HG03442 (cell line): ENCODE measurements around the gene IGSF9.
A peak's percentile ranks its signal among the peaks of the same experiment; 100 is the strongest.

ENCODE experiments used
- ATAC-seq: cut with Tn5 transposase; IDR thresholded peaks from one replicate; pipeline ENCODE4 v1.9.1; 2021; ENCODE audit warnings: mild to moderate bottlenecking, moderate library complexity; ENCODE audit not compliant: unreplicated experiment

IGSF9 gene

GRCh38 chr1:159947942-159948341 is 2.5 kb upstream of the IGSF9 start:
- ATAC-seq: no peak

DNA sequence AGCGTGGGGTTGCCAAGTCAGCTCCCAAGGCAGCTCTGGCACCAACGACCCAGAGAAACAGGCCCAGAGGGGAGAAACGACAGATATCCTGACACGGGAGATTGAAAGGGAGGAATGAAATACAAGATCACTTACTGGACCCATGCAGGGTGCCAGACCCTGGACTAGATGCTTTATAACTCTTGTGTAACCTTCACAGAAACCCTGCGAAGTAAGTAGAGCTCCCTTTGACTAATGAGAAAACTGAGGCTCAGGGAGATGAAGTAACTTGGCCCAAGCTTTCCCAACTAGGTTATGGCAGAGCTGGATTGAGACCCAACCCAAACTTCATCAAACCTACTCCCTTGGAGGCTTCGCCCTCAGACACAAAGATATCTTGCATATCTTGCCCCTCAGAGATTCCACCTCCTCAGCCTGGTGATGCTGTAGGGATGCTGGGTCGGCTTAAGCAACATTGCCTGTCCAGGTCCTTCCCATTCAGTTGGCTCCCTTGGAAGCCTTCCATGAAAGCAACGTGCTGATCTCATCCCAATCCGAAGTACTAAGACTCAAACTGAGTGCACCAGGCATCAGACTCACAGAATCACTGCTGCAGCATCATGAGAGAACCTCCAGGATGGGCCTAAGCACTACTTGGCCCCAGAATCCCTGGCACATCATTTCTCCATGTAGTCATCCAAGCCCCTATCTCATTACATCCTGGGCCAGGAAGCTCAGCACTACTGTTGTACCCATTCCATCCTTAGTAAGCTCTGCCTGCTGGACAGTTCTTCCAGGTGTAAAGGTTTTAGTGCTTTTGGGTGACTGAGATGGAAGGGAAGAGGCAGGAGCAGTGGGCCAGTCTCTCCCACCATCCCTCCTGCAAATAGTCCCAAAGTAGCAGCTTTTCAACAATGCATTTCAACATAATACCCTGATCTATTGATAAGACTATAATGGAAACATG is 1.1 kb upstream of the IGSF9 start:
- ATAC-seq: no peak

- no peak for ATAC-seq
Observed at GRCh38 chr1:159944623-159945455, 574 bp downstream of the IGSF9 start.

DNA sequence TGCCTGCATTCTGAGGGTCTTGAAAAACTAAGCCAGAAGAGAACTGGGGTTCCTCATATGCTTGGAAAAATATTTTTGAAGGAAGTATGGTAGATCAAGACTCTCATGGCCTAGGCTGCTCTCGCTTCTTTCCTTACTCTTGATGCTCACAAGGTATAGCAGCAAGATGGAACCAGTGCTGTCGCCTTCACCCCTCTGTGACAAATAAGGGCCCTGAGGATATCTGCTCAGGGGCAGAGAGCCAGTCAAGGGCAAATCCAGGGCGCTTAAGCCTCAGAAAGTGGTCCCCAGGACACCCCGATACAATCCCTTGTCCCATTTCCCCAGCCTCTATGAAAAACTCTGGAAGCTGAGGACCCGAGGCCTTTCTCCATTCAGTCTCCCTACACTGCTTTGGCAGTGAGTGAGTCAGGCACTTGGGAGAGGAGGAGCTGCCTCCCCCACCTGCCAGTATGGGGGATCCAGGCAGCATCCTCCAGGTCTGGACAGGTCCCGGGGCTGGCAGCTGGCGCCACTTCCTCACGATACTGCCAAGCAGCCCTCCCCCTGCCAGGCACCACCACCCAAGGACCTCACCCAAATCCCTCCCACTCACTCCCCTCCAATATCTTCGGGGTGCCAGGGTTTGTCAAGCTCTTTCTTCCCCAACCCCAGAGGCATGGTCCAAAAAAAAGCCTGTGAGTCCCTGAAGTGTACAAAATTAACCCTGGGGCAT is 1.3 kb downstream of the IGSF9 start:
- ATAC-seq: no peak

DNA sequence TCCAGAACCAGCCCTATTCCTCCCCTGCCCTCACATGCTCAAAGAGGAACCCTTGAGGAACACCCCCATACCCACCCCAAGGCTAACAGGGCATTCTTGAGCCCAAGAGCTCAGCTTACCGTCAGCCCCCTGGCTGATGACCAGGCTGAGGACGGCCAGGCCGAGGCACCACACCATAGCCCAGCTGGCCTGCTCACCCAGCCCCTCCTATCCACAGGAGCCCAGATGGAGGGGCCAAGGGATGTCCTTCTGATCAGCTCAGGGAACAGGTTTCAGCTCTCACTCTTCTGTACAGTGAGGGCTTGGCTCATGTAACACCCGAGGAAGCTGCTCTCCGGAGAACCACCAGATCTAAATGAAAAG is 2.2 kb downstream of the IGSF9 start:
- ATAC-seq: no peak

DNA sequence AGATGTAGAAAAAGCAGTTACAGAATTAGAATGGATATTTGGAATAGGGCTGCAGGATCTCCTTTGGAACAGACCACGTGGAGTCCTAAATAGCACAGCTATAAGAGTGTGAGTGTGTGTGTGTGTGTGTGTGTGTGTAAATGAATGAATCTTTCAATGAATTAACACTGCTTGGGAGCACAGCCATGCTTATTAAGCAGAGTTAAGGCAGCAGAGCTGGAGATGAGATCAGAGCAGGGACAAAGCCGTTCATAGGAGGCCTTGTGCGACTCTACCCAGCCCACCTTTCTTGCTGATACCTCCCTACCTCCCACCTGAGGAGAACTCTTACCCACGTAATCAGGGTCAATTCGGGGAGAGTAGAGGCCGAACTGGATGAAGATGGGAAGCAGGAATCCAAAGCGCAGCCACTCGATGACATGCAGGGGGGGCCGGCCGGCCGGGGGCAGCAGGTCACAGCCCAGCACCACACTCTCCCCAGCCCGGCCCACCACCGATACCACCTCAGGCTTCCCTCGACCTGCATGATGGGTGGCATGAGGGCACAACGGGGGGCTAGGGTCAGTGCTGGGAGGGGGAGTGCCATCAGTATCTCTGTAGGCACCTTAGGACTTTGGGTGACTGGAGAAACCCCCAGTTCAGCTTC is 2.7 kb downstream of the IGSF9 start:
- no peak for ATAC-seq

GRCh38 chr1:159941591-159942560 is 3.5 kb downstream of the IGSF9 start:
- ATAC-seq: no peak

DNA sequence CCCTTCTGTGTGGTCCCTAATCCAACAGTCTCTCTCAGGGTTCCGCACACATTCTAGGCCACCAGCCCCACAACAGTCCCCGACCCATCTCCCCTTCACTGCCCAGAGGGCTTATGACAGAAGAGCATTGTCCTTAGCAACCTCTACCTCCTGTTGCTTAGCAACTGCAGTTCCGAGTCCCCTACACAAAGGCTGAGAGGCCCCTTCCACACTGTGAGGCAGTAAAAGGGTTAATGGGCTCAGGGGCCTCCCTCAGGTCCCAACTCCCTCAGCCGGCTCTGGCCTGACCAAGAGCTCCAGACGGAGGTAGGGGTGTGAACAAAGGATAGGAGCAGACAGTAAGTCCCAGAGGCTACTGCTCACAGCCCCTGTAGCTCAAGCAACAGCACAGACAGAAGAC is 4.3 kb downstream of the IGSF9 start:
- ATAC-seq: no peak

DNA sequence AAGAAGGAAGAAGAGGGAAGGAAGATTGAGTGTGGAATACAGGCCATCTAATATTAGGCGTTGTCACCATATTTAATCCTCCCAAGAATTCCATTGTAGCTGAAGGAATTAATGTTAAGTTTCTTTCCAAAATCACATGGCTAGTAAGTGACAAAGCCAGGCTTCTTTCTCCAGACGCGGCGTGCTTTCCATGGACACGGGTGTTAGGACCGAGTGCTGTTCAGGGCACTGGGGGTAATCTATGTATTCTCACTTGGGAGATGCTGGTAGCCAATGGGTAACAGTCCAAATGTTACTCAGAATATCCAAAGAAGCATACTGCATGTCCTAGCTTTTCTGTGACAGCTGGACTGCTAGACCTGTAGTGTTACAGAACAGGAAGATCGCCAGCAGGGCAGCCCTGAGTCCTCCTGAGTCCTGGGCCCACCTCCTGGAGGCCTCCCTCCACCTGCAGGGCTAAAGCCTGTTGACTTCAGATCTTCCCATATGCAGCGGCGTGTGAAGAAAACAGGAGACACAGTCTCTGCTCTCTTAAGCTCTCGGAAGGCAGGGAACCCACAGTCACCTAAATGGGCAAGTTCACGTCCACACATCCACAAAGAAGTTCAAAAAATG is 5.3 kb downstream of the IGSF9 start:
- ATAC-seq: no peak

DNA sequence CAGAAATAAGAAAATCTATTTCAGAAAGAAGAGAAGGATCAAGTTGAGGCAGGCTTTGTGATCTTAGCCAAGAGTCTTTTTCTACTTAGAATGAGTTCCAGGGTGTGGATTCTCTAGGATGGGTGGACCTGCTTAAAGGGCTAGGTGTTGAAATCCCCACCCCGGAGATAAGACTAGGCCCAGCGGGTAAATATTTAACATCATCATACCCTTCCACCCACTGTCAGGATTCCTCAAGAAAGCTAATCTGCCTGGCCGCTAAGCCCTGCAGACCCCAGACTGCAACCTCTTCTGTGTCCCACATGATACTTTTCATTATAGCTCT is 5.8 kb downstream of the IGSF9 start:
- ATAC-seq: no peak

DNA sequence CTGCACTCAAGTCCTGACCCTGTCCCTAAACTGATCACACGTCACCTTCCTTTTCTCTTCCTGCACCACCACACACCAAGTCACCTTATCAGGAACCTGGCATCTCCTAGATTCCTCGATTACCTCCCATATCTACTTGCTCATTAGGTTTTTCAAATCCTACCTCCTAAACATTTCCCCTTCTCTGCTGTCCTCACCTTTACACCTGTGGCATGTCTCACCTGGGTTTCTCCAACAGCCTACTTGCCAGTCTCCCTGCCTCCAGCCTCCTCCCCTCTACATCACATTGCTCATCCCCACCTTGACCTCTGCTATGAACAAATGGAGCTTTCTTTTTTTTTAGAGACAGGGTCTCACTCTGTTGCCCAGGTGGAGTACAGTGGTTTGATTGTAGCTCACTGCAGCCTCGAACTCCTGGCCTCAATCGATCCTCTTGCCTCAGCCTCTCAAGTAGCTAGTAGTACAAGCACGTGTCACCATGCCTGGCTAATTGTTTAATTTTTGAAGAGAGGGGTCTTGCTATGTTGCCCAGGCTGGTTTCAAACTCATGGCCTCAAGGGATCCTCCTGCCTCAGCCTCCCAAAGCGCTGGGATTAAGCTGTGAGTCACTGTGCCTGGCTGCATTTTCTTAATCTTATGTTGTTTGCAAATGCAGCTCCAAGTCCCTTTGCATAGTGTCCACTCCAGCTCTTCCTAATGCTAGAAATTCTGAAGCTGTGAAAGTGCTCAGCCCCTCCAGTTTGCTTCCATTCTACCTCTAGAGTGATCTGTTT is 6.3 kb downstream of the IGSF9 start:
- no peak for ATAC-seq

GRCh38 chr1:159938211-159938852 is 7.1 kb downstream of the IGSF9 start:
- peak; percentile 37 for ATAC-seq

DNA sequence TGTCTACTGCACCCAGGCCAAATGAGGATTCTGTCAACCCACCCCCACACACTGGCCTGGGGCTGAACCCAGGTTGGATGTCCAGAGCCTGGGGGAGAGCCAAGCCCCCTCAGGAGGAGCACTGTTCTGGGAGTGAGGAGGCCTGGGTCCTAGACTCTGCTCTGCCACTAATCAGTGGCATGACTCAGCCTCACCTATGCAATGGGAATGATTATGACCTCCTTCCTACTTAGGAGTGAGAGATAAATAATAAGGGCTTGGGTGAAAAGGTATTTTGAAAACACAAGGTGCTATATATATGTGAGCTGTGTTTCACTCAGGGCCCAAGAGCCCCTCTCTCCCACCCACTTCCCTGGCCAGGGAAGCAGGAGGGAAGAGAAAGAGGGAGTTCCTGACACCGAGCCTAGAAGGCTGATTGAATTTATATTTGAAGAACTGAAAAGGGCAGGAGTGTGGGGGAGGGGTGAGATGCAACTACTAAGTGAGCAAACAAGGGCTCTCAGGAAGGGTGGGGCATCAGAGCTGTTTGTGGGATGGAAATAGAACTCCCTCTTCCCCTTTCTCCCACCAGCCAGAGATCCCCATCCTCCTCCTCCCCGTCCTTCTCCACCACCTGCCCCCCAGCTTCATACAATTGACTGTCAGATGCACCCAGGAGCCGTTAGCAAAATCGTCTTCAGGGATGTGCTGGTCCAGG is 8.2 kb downstream of the IGSF9 start:
- ATAC-seq: no peak

DNA sequence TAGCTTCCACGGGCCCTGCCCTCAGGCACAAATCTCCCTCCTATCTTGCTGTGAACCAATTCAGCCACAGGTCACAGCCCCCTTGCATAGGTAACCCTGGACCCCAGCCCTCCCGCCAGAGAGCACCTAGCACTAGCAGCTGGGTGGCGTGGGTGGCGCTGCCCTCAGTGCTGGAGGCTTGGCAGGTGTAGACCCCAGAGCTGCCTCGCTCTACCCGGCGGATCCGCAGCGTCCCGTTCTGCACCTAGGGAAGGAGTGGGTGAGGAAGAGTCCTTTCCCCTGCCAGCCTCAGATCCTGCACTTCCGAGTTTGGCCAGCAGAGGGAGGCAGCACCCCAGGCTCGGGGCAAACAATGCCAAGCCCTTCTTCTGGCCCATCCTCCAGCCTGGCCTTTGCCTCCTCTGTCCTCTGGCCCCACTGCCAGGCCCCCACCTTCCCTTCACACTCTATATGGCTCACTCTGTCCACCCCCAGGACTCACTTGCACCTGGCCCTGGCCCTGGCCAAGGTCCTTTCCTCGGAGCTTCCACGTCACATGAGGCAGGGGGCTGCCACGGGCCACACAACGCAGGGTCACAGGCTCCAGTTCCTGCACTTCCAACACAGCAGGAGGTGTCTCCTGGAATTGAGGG is 9.0 kb downstream of the IGSF9 start:
- ATAC-seq: no peak

GRCh38 chr1:159935719-159936272 is 9.6 kb downstream of the IGSF9 start:
- no peak for ATAC-seq

DNA sequence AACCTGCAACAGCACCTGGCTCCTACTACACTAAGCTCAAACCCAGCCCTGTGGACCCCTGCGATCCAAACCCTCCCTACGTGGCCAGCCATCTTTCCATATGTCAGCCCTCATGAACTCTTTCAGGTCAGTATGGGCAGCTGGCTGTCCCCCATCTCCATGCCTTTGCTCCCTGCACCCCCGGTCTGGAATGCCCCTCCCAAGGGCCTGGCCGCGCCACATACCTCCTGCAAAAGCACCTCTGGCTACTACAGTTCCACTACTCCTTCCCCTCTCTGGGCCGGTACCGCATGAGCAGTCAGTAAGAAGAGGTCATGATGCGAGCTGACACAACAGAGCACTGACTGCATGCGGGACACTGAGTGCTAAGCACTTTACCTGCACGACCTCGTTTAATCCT is 10.1 kb downstream of the IGSF9 start:
- no peak for ATAC-seq
